HG03095 (cell line): Measurements from ENCODE around the gene GLI1.
"Not testable (repeated sequence)": the region's sequence is repeated elsewhere in the genome, so short reads cannot be mapped to it uniquely, and the experiment has no call there.

Experiments used
- ATAC-seq: cut with Tn5 transposase; IDR thresholded peaks from one replicate; pipeline ENCODE4 v1.9.1; 2021; ENCODE audit warnings: moderate library complexity; ENCODE audit not compliant: unreplicated experiment

The GLI1 gene

DNA sequence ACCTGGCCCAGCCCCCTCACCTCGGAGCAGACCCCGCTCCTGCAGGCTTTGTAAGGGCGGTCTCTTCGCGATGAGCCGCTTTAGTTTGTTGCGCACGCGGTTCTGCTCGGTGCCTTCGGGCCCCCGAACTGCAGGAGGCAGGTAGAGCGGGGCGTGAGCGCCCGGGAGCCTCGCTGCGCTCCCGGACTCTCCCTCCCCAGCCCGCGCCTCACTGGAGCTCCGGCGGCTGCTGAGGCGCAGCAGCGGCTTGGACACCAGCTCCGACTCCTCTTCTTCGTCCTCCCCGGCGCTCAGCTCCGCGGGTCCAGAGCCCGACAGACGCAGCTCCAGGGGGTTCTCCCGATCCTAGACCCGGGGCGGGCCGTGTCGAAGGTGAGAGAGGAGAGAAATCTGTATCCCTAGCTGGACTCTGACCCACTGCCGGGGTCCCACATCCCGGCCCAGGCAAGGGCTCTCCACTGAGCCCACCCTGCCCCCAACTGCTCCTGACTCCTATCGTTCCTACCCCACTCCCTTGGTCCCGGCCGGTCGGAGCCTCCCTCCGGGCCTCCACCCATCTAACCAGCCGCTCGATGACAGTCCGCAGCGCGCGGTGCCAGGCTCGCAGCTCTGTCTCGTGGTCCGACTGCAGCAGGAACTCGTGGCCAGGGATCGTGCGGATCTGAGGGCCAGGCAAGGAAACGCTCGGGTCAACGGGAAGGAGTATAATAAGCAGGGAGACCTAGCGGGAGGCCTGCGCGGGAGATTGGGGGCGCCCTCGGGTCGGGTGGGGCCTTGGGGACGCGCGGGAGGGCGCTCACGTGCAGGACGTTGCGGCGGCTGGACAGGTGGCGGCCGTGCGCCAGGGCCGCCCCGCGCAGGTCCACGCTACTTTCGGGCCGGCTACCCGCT lies 15.9 kb downstream of the GLI1 start:
- peak; percentile 1 for ATAC-seq

- ATAC-seq = peak; percentile 53
Measured at GRCh38 chr12:57476162-57476992, 16.8 kb downstream of the GLI1 start.

DNA sequence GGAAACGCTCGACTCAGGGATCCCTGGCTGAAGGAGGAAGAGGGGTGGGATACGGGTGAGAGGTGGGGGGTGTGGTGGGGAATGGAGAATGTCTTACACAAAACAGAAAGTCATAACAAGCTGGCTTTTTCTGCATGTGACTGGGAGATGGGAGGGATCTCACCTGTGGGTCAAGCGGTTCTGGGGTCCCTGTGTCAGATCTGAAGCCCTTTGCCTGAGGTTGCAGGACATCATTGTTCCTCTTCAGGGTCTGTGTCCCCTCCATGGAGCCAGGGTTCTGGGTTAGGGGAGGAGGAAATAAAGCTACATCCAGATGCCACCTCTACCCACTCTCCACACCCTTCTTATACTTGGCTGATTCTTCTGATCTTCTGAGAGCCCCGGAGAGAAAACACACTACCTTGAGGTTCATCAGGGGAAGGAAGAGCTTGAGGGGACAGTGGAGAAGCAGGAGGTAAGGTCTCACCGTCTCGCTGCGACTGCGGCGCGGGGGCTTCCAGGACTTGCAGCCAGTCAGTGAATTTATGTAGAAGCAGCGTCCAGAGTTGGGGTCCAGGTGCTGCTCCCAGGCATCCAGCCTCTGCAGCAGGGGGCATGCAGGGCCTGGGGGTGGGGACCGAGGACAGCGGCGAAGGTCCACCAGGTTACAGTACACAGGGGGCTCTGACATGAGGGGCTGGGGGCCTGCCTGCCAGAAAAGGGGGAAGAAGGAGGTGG lies 17.6 kb downstream of the GLI1 start:
- ATAC-seq = no peak

DNA sequence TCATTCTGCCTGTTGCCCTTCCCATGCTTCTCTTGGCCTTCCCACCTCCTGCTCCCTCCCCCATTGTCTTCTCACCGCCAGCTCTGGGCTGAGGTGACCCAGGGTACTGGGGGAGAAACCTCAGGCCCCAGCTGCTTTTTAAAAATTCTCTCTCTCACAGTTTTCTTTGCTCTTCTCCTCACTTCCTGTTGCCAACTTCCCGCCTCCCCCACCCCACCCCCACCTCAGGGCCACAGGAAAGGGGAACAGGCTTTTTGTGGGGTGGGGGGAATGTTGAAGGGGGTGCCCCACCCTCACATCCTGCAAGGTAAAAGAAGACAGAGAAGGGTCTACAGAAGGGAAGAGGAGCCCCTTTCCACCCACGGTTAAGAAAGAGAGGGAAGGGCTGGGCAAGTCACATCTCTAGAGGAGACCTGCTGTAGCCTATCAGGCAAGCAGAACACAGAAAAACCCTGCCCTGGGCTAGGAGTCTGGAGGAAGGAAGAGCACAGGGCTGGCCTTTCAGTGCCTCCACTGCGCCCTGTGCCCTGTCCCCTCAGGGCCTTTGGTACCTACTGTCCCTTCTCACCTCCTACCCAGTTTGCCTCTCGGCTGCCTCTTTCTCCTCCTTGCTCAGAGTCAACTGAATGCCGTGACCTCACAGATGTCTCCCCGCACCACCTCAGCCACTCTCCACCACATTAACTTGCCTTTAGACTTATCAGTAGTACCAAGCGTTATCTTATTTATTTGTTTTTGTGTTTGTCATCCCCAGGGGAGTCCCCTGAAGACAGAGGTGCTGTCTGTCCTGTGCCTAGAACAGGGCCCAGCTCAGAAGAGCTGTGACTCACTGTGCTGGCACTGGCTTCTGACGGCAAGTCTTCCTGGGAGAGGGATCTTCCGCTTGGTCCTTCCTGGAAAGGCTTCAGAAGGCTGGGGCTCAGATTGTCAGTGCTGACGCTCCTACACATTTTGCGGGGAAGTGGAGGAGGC lies 18.4 kb downstream of the GLI1 start:
- ATAC-seq = no peak

- no peak for ATAC-seq
Measured at GRCh38 chr12:57479043-57479375, 19.4 kb downstream of the GLI1 start.

DNA sequence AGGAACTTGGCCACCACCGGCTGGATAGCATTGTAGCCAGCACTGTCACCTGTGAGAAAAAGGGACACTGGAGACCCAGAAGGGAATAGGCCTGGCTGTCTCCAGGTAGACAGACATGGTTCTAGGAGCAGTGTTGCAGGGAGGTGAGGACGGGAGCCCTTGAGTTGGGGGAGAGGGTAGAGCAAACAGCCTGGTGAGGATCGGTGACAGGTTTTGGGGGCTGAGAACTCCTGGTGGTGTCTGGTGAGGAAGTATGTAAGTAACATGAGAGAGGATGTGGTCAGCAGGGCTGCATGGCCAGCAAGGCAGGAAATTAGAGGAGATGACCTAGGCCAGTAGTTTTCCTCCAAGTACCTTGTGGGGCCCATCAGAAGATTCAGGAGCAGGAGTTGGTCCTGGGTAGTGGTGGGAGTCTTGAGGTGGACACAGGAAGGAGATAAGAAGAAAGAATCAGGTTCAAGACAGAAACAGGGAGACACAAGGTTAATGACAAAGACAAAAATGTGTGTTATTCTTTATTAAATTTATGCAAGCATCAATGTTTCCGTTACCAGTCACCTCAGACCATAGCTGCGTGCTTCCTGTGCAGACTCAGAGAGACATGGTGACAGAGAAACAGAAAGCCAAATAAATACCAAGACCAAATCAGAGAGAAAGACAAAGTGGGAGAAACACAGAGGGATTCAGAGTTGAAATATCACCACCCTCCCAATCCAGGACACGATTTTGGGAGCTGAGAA lies 20.0 kb downstream of the GLI1 start, which contains the start of gene ARHGAP9:
TSS of gene ARHGAP9 (minus strand) at position 491 of the 740 bp plus-strand sequence. CDS start at position 31, 460 bp downstream.
- ATAC-seq = peak; percentile 36

- ATAC-seq = no peak
Measured at GRCh38 chr12:57481671-57482070, 22.1 kb downstream of the GLI1 start.

DNA sequence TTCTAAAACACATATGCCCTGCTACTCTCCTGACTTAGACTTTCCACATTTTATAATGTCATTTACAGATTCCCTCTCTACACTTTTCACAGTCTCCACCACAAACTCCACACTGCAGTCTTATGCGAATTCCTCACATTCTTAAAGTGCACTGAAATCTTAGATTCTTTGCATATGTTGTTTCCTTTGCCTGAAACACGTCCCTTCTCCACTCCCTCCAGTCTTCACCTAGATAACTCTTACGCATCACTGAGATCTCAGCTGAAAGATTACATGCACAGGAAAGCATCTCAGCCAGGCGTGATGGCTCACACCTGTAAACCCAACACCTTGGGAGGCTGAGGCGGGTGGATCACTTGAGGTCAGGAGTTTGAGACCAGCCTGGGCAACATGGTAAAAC lies 23.9 kb downstream of the GLI1 start:
- no peak for ATAC-seq

- no peak for ATAC-seq
Measured at GRCh38 chr12:57485695-57486094, 26.1 kb downstream of the GLI1 start.

- no peak for ATAC-seq
Measured at GRCh38 chr12:57487055-57487596, 27.5 kb downstream of the GLI1 start.

DNA sequence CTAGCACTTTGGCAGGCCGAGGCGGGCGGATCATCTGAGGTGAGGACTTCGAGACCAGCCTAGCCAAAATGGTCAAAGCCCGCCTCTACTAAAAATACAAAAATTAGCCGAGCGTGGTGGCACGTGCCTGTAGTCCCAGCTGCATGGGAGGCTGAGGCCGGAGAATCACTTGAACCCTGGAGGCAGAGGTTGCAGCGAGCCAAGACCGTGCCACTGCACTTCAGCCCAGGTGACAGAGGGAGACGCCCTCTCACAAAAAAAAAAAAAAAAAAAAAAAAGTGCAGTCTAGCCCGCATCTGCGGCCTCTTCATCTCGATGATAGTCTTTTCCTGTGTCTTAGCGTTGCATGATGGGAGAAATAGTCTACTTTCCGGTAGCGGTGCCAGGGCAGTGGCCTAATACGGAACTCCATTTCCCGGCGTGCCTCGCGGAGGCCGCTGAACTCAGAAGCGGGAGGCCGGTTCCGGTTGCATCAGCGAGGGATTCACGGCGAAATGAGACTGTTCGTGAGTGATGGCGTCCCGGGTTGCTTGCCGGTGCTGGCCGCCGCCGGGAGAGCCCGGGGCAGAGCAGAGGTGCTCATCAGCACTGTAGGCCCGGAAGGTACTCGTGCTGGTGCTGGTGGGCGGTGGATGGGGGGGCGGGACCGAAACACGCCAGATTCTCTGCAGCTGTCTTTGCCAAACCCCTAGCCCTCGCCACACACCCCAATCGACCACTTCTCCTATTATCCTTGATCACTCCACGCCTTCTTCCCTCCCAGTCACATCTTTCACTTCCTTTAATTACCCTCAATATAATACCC lies 28.2 kb downstream of the GLI1 start, which contains the start of gene MARS1:
TSS of gene MARS1 (plus strand) at position 472 of the 805 bp plus-strand sequence. CDS start at position 495, 23 bp downstream.
- peak; percentile 97 for ATAC-seq

DNA sequence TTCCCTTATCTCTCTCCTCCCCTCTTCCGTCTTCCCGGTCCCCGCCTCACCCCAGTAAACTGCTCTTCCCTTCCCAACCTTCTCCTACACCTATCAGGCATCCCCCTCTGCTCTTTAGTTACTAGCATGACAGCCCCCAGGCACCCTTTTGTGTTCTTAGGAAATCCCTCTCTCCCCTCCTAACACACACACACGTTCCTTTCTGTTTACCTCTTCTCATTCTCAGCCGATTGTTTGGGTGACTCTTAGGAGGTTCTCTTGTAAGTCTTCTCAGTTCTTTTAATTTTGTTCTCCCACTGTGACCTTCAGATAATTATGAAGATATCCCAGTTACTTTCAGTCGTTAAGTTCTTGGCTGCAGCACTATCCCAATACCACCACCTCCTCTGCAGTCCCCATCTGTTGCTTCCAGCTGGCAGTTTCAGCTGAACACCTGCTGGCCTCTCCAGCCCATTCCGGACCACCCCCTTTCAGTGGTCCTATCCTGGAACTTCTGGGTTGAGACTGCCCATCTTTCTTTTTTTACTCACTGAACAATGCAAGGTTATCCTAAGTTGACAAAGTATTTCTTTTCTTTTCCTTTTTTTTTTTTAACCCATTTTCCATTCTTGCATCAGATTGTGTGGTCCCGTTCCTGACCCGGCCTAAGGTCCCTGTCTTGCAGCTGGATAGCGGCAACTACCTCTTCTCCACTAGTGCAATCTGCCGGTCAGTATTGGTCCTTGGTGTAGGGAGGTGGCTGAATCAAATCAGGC lies 29.0 kb downstream of the GLI1 start:
- ATAC-seq = no peak

DNA sequence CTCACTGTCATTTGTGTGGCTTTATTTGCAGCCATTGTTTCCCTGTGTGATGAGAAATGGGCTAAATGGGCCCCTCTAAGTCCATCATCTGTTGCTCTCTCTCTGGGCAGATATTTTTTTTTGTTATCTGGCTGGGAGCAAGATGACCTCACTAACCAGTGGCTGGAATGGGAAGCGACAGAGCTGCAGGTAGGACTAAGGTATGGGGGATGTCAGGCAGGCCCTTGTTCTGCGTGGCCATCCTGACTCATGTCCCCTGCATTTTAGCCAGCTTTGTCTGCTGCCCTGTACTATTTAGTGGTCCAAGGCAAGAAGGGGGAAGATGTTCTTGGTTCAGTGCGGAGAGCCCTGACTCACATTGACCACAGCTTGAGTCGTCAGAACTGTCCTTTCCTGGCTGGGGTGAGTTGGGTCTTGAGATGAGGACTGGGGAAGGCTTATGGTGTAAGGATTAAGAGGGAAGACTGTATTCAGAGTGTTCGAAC lies 29.6 kb downstream of the GLI1 start:
- no peak for ATAC-seq

GRCh38 chr12:57490126-57490525 lies 30.5 kb downstream of the GLI1 start:
- ATAC-seq = no peak

- ATAC-seq = no peak
Measured at GRCh38 chr12:57491393-57492280, 32.1 kb downstream of the GLI1 start.

- not testable (repeated sequence) for ATAC-seq
Measured at GRCh38 chr12:57495051-57495701, 35.6 kb downstream of the GLI1 start.
